Measurements from ENCODE around the gene NR2F1-AS1.
A peak's percentile ranks its signal among the peaks of the same experiment; 100 is the strongest.

NR2F1-AS1 gene

DNA sequence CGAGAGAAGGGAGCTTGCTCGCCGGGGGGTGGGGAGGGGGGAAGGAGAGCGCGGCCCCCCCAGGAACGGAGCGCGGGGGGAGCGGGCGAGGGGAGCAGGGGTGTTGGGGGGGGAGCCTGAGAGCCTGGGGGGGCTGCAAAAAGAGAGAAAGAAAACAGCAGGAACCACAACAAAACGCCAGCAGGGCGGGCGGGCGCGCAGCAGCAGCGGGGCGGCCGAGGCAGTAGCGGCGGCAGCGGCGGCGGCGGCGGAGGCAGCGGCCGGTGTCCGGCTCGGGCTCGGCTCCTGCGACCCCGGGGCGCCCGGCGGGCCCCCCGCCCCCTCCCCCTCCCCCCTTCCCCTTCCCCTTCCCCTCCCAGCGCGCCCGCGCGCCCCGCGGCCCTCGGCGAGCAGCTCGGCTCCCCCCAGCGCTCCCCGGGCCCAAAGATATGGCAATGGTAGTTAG lies 3.6 kb upstream of the NR2F1-AS1 start:
- Histone ChIP-seq H3K23ac (ENCODE audit: low read depth, low read length, poor library complexity) (no peak overlapping the region), H2BK120ac (ENCODE audit: low read depth, low read length) (peak overlapping the region; percentile 87), H2BK15ac (ENCODE audit: low read length) (no peak overlapping the region), H3K79me1 (ENCODE audit: low read depth, low read length) (peaks cover 13% of the 10 kb centered on the region), H3K9me3 (replicated peaks in 1 of 2; ENCODE audit: control insufficient read depth in 2 of 2, insufficient read depth in 1 of 2, low read depth in 1 of 2, low read length in 2 of 2) (peaks cover 0 to 2% of the 10 kb centered on the region in 2 donors), H3K14ac (ENCODE audit: low read length) (no peak overlapping the region), H3K4me3 (ENCODE audit: low read length in 2 of 2) (peak overlapping the region; percentile 97 to 98), H3K4me1 (ENCODE audit: control insufficient read depth in 2 of 2, insufficient read depth in 1 of 2, low read depth in 1 of 2, low read length in 2 of 2) (peaks cover 4 to 11% of the 10 kb centered on the region in 2 donors), H3K36me3 (replicated peaks in 1 of 2; ENCODE audit: control insufficient read depth in 2 of 2, insufficient read depth in 2 of 2, low read length in 2 of 2) (peaks cover 7 to 44% of the 10 kb centered on the region in 2 donors), H2BK12ac (ENCODE audit: low read length) (no peak overlapping the region), H3K9ac (ENCODE audit: low read depth, low read length, poor library complexity) (peak overlapping the region; percentile 84), H3K4ac (ENCODE audit: low read length) (no peak overlapping the region), H3K27me3 (ENCODE audit: control insufficient read depth in 3 of 3, insufficient read depth in 3 of 3, low read depth in 1 of 3, low read length in 3 of 3) (peaks cover 0 to 15% (median 4%) of the 10 kb centered on the region in 3 experiments), H3K18ac (ENCODE audit: low read length) (peak overlapping the region; percentile 99), H3K4me2 (ENCODE audit: insufficient read depth, low read length, poor library complexity, severe bottlenecking) (peak overlapping the region; percentile 65), H4K91ac (ENCODE audit: low read depth, low read length, poor library complexity) (no peak overlapping the region), H2BK5ac (ENCODE audit: low read length) (peak overlapping the region; percentile 96), H3K27ac (replicated peaks; ENCODE audit: low read length) (peak overlapping the region; percentile 91), H2AK5ac (ENCODE audit: low read depth, low read length) (no peak overlapping the region), H4K8ac (ENCODE audit: low read depth, low read length) (no peak overlapping the region), H2AFZ (ENCODE audit: low read length) (no peak overlapping the region)
- WGBS, 2 donors (ENCODE audit: extremely low coverage in 2 of 2, insufficient read length in 2 of 2, insufficient replicate concordance in 1 of 2): no CpG with 5 or more reads among the region's 48 CpGs
- DNase-seq (ENCODE audit: low spot score): no peak

- Histone ChIP-seq H3K9me3 (replicated peaks in 1 of 2; ENCODE audit: control insufficient read depth in 2 of 2, insufficient read depth in 1 of 2, low read depth in 1 of 2, low read length in 2 of 2) (peaks cover 0 to 2% of the 10 kb centered on the region in 2 donors), H2AK5ac (ENCODE audit: low read depth, low read length) (peak overlapping the region; percentile 96), H2AFZ (ENCODE audit: low read length) (no peak overlapping the region), H3K18ac (ENCODE audit: low read length) (peak overlapping the region; percentile 99), H2BK15ac (ENCODE audit: low read length) (peak overlapping the region; percentile 81), H3K27ac (replicated peaks; ENCODE audit: low read length) (peak overlapping the region; percentile 91), H3K23ac (ENCODE audit: low read depth, low read length, poor library complexity) (peak overlapping the region; percentile 85), H3K79me1 (ENCODE audit: low read depth, low read length) (peaks cover 14% of the 10 kb centered on the region), H2BK5ac (ENCODE audit: low read length) (peak overlapping the region; percentile 96), H3K27me3 (ENCODE audit: control insufficient read depth in 3 of 3, insufficient read depth in 3 of 3, low read depth in 1 of 3, low read length in 3 of 3) (peaks cover 0 to 11% (median 4%) of the 10 kb centered on the region in 3 experiments), H3K14ac (ENCODE audit: low read length) (peak overlapping the region; percentile 38), H3K9ac (ENCODE audit: low read depth, low read length, poor library complexity) (peak overlapping the region; percentile 99), H2BK12ac (ENCODE audit: low read length) (peak overlapping the region; percentile 73), H4K8ac (ENCODE audit: low read depth, low read length) (peak overlapping the region; percentile 43), H3K36me3 (replicated peaks in 1 of 2; ENCODE audit: control insufficient read depth in 2 of 2, insufficient read depth in 2 of 2, low read length in 2 of 2) (peaks cover 6 to 38% of the 10 kb centered on the region in 2 donors), H4K91ac (ENCODE audit: low read depth, low read length, poor library complexity) (no peak overlapping the region), H3K4me2 (ENCODE audit: insufficient read depth, low read length, poor library complexity, severe bottlenecking) (peak overlapping the region; percentile 45), H3K4me1 (ENCODE audit: control insufficient read depth in 2 of 2, insufficient read depth in 1 of 2, low read depth in 1 of 2, low read length in 2 of 2) (peaks cover 7 to 10% of the 10 kb centered on the region in 2 donors), H3K4me3 (ENCODE audit: low read length in 2 of 2) (peak overlapping the region; percentile 97 to 98), H2BK120ac (ENCODE audit: low read depth, low read length) (peak overlapping the region; percentile 87), H3K4ac (ENCODE audit: low read length) (peak overlapping the region; percentile 93)
- WGBS, 2 donors (ENCODE audit: extremely low coverage in 2 of 2, insufficient read length in 2 of 2, insufficient replicate concordance in 1 of 2): no CpG with 5 or more reads among the region's 110 CpGs
- no peak for DNase-seq (ENCODE audit: low spot score)
Measured at GRCh38 chr5:93583768-93584595, 3.0 kb upstream of the NR2F1-AS1 start.

- no peak overlapping the region for H2AK5ac ChIP-seq (ENCODE audit: low read depth, low read length)
- no CpG with 5 or more reads among the region's 4 CpGs for WGBS, 2 donors (ENCODE audit: extremely low coverage in 2 of 2, insufficient read length in 2 of 2, insufficient replicate concordance in 1 of 2)
- H2BK12ac ChIP-seq (ENCODE audit: low read length): no peak overlapping the region
- H3K4me3 ChIP-seq (ENCODE audit: low read length in 2 of 2): peak overlapping the region; percentile 97 to 98
- peak overlapping the region; percentile 91 for H3K27ac ChIP-seq (replicated peaks; ENCODE audit: low read length)
- peaks cover 0 to 2% of the 10 kb centered on the region in 2 donors for H3K9me3 ChIP-seq (replicated peaks in 1 of 2; ENCODE audit: control insufficient read depth in 2 of 2, insufficient read depth in 1 of 2, low read depth in 1 of 2, low read length in 2 of 2)
- DNase-seq (ENCODE audit: low spot score): no peak
- H3K23ac ChIP-seq (ENCODE audit: low read depth, low read length, poor library complexity): no peak overlapping the region
- H3K27me3 ChIP-seq (ENCODE audit: control insufficient read depth in 3 of 3, insufficient read depth in 3 of 3, low read depth in 1 of 3, low read length in 3 of 3): peaks cover 0 to 8% (median 4%) of the 10 kb centered on the region in 3 experiments
- no peak overlapping the region for H2BK5ac ChIP-seq (ENCODE audit: low read length)
- peaks cover 6 to 32% of the 10 kb centered on the region in 2 donors for H3K36me3 ChIP-seq (replicated peaks in 1 of 2; ENCODE audit: control insufficient read depth in 2 of 2, insufficient read depth in 2 of 2, low read length in 2 of 2)
- H2BK120ac ChIP-seq (ENCODE audit: low read depth, low read length): no peak overlapping the region
- no peak overlapping the region for H2BK15ac ChIP-seq (ENCODE audit: low read length)
- H3K4ac ChIP-seq (ENCODE audit: low read length): no peak overlapping the region
- no peak overlapping the region for H4K91ac ChIP-seq (ENCODE audit: low read depth, low read length, poor library complexity)
- peaks cover 12 to 13% of the 10 kb centered on the region in 2 donors for H3K4me1 ChIP-seq (ENCODE audit: control insufficient read depth in 2 of 2, insufficient read depth in 1 of 2, low read depth in 1 of 2, low read length in 2 of 2)
- H4K8ac ChIP-seq (ENCODE audit: low read depth, low read length): no peak overlapping the region
- H3K9ac ChIP-seq (ENCODE audit: low read depth, low read length, poor library complexity): no peak overlapping the region
- H3K18ac ChIP-seq (ENCODE audit: low read length): no peak overlapping the region
- H3K79me1 ChIP-seq (ENCODE audit: low read depth, low read length): peaks cover 14% of the 10 kb centered on the region
- no peak overlapping the region for H3K14ac ChIP-seq (ENCODE audit: low read length)
- H3K4me2 ChIP-seq (ENCODE audit: insufficient read depth, low read length, poor library complexity, severe bottlenecking): no peak overlapping the region
- H2AFZ ChIP-seq (ENCODE audit: low read length): no peak overlapping the region
Measured at GRCh38 chr5:93583439-93583767, 2.4 kb upstream of the NR2F1-AS1 start.
